ENCODE measurements around the gene HBD.

HBD gene

GRCh38 chr11:5196067-5196466 lies 38.2 kb downstream of the HBD start:
- TF ChIP-seq, protein P1, sequence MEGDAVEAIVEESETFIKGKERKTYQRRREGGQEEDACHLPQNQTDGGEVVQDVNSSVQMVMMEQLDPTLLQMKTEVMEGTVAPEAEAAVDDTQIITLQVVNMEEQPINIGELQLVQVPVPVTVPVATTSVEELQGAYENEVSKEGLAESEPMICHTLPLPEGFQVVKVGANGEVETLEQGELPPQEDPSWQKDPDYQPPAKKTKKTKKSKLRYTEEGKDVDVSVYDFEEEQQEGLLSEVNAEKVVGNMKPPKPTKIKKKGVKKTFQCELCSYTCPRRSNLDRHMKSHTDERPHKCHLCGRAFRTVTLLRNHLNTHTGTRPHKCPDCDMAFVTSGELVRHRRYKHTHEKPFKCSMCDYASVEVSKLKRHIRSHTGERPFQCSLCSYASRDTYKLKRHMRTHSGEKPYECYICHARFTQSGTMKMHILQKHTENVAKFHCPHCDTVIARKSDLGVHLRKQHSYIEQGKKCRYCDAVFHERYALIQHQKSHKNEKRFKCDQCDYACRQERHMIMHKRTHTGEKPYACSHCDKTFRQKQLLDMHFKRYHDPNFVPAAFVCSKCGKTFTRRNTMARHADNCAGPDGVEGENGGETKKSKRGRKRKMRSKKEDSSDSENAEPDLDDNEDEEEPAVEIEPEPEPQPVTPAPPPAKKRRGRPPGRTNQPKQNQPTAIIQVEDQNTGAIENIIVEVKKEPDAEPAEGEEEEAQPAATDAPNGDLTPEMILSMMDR (IDR thresholded peaks at IDR 0.05; ENCODE audit: insufficient read depth, low read depth, low read length, missing control alignments): no peak
- no peak for DNase-seq (ENCODE audit: low read depth)
- no peak overlapping the region for H3K4me3 ChIP-seq (ENCODE audit: low read length)

- no peak for DNase-seq (ENCODE audit: low read depth)
- TF ChIP-seq, protein P1 (IDR thresholded peaks at IDR 0.05; ENCODE audit: insufficient read depth, low read depth, low read length, missing control alignments): no peak
Measured at GRCh38 chr11:5192738-5193137, 41.5 kb downstream of the HBD start.

GRCh38 chr11:5188201-5188600 lies 46.1 kb downstream of the HBD start:
- H3K4me3 ChIP-seq (ENCODE audit: low read length): no peak overlapping the region
- TF ChIP-seq, protein P1 (IDR thresholded peaks at IDR 0.05; ENCODE audit: insufficient read depth, low read depth, low read length, missing control alignments): no peak
- DNase-seq (ENCODE audit: low read depth): no peak

More at GRCh38 chr11:5192738-5193137, 41.5 kb downstream of the HBD start:
- H3K4me3 ChIP-seq (ENCODE audit: low read length): no peak overlapping the region

Data from epithelial cell of esophagus (primary cell).